OCI-LY7 (cell line): ENCODE data around the gene ZNF681. TPM values are rescaled to one million over a fixed set of nuclear protein-coding genes. Genes with fewer than 3 reads are reported as not detected.

ENCODE experiments used
- BruUV-seq: library from RNA; stranded (reverse); fragments of 400-500 nt; replicated peaks from 2 replicates; lab custom pipeline; 2021; lab: Mats Ljungman, UMichigan
- CTCF ChIA-PET: fragments of 300-600 bp; sonication (Branson Sonifier 250); formaldehyde crosslinking; loops from one replicate; lab custom pipeline; 2022; ENCODE audit warnings: antibody characterized with exemption; ENCODE audit not compliant: unreplicated experiment; lab: Charles Lee
- POLR2A ChIA-PET: fragments of 300-600 bp; sonication (Branson Sonifier 250); formaldehyde crosslinking; loops from one replicate; lab custom pipeline; 2022; ENCODE audit warnings: antibody characterized with exemption; lab: Charles Lee
- DNase-seq: peaks from one replicate; pipeline ENCODE4 v3.0.0-alpha.2; 2015; ENCODE audit warnings: low spot score
- H2AFZ ChIP-seq: fragments of 200-600 bp; sonication (generic), shearing (Covaris generic); 2 replicates; pipeline ENCODE4 v1.6.1; 2014; ENCODE audit warnings: mild to moderate bottlenecking, antibody characterized with exemption, low read length, moderate library complexity
- H3K27ac ChIP-seq: fragments of 200-600 bp; sonication (generic); 2 replicates; pipeline ENCODE4 v1.5.1; 2014; ENCODE audit warnings: mixed run types, low read depth, mild to moderate bottlenecking, moderate library complexity, low read length, inconsistent platforms; ENCODE audit not compliant: poor library complexity, severe bottlenecking
- H3K36me3 ChIP-seq: fragments of 200-600 bp; sonication (generic); 2 replicates; pipeline ENCODE4 v1.6.1; 2014; ENCODE audit warnings: mild to moderate bottlenecking, antibody characterized with exemption, low read length, moderate library complexity, mixed read lengths; ENCODE audit not compliant: insufficient read depth
- H3K4me1 ChIP-seq: fragments of 200-600 bp; sonication (generic); 2 replicates; pipeline ENCODE4 v1.5.1; 2014; ENCODE audit warnings: mild to moderate bottlenecking, low read length; ENCODE audit not compliant: insufficient read depth, poor library complexity, severe bottlenecking
- H3K4me2 ChIP-seq: fragments of 200-600 bp; sonication (generic); 2 replicates; pipeline ENCODE4 v1.6.1; 2014; ENCODE audit warnings: mild to moderate bottlenecking, low read length
- H3K4me3 ChIP-seq: fragments of 200-600 bp; sonication (generic); 2 replicates; pipeline ENCODE4 v1.5.1; 2014; ENCODE audit warnings: mild to moderate bottlenecking, low read depth, low read length; ENCODE audit not compliant: poor library complexity, severe bottlenecking
- H3K79me2 ChIP-seq: fragments of 200-600 bp; sonication (generic); 2 replicates; pipeline ENCODE4 v1.6.1; 2016; ENCODE audit warnings: low read depth, mild to moderate bottlenecking, low read length, moderate library complexity, mixed read lengths; ENCODE audit not compliant: insufficient read depth
- H3K9me2 ChIP-seq: fragments of 200-600 bp; sonication (generic); 2 replicates; pipeline ENCODE4 v1.6.1; 2016; ENCODE audit warnings: mild to moderate bottlenecking, low read length, mixed read lengths; ENCODE audit not compliant: insufficient read depth
- H3K9me3 ChIP-seq: fragments of 200-600 bp; sonication (generic); 2 replicates; pipeline ENCODE4 v1.6.1; 2014; ENCODE audit warnings: mild to moderate bottlenecking, mixed run types, low read length, mixed read lengths
- H4K20me1 ChIP-seq: fragments of 200-600 bp; sonication (generic); 2 replicates; pipeline ENCODE4 v1.6.1; 2014; ENCODE audit warnings: mild to moderate bottlenecking, antibody characterized with exemption, low read length, moderate library complexity, mixed read lengths; ENCODE audit not compliant: insufficient read depth
- EZH2phosphoT487 ChIP-seq: fragments of 200-600 bp; sonication (generic); IDR thresholded peaks from 2 replicates; pipeline ENCODE4 v1.6.1; 2018; ENCODE audit warnings: low read depth, borderline replicate concordance, mild to moderate bottlenecking, mixed run types, antibody characterized with exemption, low read length, moderate library complexity, mixed read lengths
- intact Hi-C: fragments of 100-400 bp; cut with micrococcal nuclease; formaldehyde crosslinking; loops from one replicate; pipeline ENCODE4 v1.10.0; 2022; ENCODE audit not compliant: unreplicated experiment
- total RNA-seq, 2 experiments: library from RNA; depleted of rRNA in 1 of 2; stranded (reverse); fragments of >200 nt in 1 of 2; shearing (Covaris generic) in 1 of 2; gene quantifications; 2 replicates each; pipeline ENCODE4 v1.2.3, GENCODE V29; 2014 to 2022
- TF ChIP-seq, protein P1 (sequence below): fragments of 200-600 bp; sonication (generic); conservative IDR thresholded peaks from 2 replicates; pipeline ENCODE4 v1.5.1; 2014; ENCODE audit warnings: mild to moderate bottlenecking, antibody characterized with exemption, low read length, moderate library complexity, mixed read lengths

The ZNF681 gene
- total RNA-seq, 2 experiments from 2014 or later, result 4.3 to 6.2 TPM

DNA sequence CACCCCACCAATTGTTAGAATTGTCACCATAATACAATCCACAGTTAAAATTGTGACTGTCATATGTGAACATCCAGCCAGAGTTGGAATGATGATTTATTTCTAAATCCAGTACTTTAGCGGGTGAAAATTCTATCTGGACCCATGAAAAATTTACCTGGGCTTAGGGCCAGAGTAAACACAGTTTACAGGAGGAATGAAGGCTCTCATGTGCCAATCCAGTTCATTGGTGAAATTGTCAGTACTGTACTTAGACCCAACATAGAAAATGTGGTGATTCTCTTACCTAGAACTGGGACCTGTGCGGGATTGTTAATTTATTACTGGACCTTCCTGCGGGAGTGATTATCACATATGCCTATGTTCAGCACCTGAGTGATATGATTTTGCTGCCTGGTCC is 27.3 kb upstream of the ZNF681 start:
- H3K4me1 ChIP-seq, result no peaks in the 10 kb centered on the region
- POLR2A ChIA-PET, result no interaction called here
- H3K79me2 ChIP-seq, result no peaks in the 10 kb centered on the region
- no peak overlapping the region for H3K4me3 ChIP-seq
- CTCF ChIA-PET, result no interaction called here
- H3K27ac ChIP-seq, result no peak overlapping the region
- TF ChIP-seq, protein P1, sequence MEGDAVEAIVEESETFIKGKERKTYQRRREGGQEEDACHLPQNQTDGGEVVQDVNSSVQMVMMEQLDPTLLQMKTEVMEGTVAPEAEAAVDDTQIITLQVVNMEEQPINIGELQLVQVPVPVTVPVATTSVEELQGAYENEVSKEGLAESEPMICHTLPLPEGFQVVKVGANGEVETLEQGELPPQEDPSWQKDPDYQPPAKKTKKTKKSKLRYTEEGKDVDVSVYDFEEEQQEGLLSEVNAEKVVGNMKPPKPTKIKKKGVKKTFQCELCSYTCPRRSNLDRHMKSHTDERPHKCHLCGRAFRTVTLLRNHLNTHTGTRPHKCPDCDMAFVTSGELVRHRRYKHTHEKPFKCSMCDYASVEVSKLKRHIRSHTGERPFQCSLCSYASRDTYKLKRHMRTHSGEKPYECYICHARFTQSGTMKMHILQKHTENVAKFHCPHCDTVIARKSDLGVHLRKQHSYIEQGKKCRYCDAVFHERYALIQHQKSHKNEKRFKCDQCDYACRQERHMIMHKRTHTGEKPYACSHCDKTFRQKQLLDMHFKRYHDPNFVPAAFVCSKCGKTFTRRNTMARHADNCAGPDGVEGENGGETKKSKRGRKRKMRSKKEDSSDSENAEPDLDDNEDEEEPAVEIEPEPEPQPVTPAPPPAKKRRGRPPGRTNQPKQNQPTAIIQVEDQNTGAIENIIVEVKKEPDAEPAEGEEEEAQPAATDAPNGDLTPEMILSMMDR, result no peak
- TF ChIP-seq EZH2phosphoT487, result no peak
- DNase-seq, result no peak
- intact Hi-C loops, result no loop called here
- no peak overlapping the region for H3K4me2 ChIP-seq
- no peaks in the 10 kb centered on the region for H4K20me1 ChIP-seq
- no peak overlapping the region for H2AFZ ChIP-seq
- H3K9me2 ChIP-seq, result no peaks in the 10 kb centered on the region
- no peaks in the 10 kb centered on the region for H3K9me3 ChIP-seq
- H3K36me3 ChIP-seq, result peaks cover 36% of the 10 kb centered on the region
- no TSS peak for BruUV-seq

DNA sequence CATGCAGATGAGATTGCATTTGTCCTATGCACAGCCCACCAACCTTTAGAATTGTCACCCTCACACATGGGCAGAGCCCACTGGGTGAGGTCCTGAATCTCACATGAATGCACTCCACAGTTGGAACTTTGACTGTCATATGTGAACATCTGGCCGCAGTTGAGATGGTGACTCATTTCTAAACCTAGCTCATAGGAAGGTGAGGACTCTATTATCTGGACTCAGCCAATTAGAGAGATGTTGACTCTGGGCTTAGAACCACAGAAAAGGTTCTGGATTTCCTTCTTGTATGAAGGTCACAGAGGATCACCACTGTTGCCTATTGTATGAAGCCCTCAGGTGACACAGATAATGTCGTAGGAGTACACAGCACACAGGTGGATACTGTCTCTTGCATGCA is 25.6 kb upstream of the ZNF681 start:
- BruUV-seq, result no TSS peak
- CTCF ChIA-PET, result no interaction called here
- no peak for DNase-seq

DNA sequence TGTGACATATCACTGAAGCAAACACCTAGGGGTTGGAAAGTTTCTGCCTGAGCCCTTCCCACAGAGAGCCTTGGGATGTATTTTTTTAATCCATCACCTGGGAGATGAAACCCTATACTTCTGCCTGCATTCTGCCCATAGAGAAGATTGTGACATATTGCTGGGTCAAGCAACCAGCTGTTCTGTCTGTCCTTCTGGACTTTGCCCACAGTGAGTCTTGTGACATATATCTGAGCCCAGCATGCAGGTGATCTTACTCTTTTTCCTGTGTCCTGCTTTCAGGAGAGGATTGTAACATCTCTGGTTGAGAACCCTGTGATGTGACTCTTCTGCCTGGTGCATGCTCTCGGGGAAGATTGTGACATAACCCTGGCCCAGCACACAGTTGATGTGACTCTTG is 24.9 kb upstream of the ZNF681 start:
- H3K4me3 ChIP-seq, result no peak overlapping the region
- H3K4me2 ChIP-seq, result no peak overlapping the region
- no TSS peak for BruUV-seq
- no peaks in the 10 kb centered on the region for H3K79me2 ChIP-seq
- H4K20me1 ChIP-seq, result no peaks in the 10 kb centered on the region
- intact Hi-C loops, result no loop called here
- CTCF ChIA-PET, result no interaction called here
- no peaks in the 10 kb centered on the region for H3K9me2 ChIP-seq
- no peaks in the 10 kb centered on the region for H3K9me3 ChIP-seq
- TF ChIP-seq, protein P1, result no peak
- TF ChIP-seq EZH2phosphoT487, result no peak
- DNase-seq, result no peak
- H3K4me1 ChIP-seq, result no peaks in the 10 kb centered on the region
- H2AFZ ChIP-seq, result no peak overlapping the region
- POLR2A ChIA-PET, result interaction anchor here (0.5 kb wide), 1 partner anchor 21 kb away, joined by 3 read pairs; no protein-coding TSS in a partner anchor
- H3K36me3 ChIP-seq, result peaks cover 55% of the 10 kb centered on the region
- no peak overlapping the region for H3K27ac ChIP-seq

More for the DNA sequence above, 25.6 kb upstream of the ZNF681 start:
- no peak overlapping the region for H2AFZ ChIP-seq
- TF ChIP-seq EZH2phosphoT487, result no peak
- TF ChIP-seq, protein P1, result no peak
- H3K79me2 ChIP-seq, result no peaks in the 10 kb centered on the region
- H3K27ac ChIP-seq, result no peak overlapping the region
- no peak overlapping the region for H3K4me2 ChIP-seq
- H3K9me2 ChIP-seq, result no peaks in the 10 kb centered on the region
- intact Hi-C loops, result no loop called here
- no peaks in the 10 kb centered on the region for H4K20me1 ChIP-seq
- H3K4me3 ChIP-seq, result no peak overlapping the region
- H3K9me3 ChIP-seq, result no peaks in the 10 kb centered on the region
- no peaks in the 10 kb centered on the region for H3K4me1 ChIP-seq
- peaks cover 51% of the 10 kb centered on the region for H3K36me3 ChIP-seq
- POLR2A ChIA-PET, result no interaction called here
